Esophagus squamous epithelium (tissue), 4 donors: ENCODE results near the gene MUC20.

Experiments
- CTCF ChIP-seq, 6 experiments: fragments of 450-650 bp in 4 of 6; fragments of 200-600 bp in 2 of 6; sonication (generic) in 2 of 6; IDR thresholded peaks; one replicate each; pipeline ENCODE4 v1.5.1; 2016 to 2019; ENCODE audit warnings: antibody characterized with exemption in 6 of 6, mild to moderate bottlenecking in 4 of 6, moderate library complexity in 4 of 6
- POLR2A ChIP-seq, 4 donors: fragments of 450-650 bp; IDR thresholded peaks; one replicate each; pipeline ENCODE4 v1.6.1; 2017; ENCODE audit warnings: antibody characterized with exemption in 4 of 4, mild to moderate bottlenecking in 4 of 4, moderate library complexity in 3 of 4

GRCh38 chr3:195774917-195775316, 54.1 kb downstream of the MUC20 start:
- peak in 3 of 6 experiments; percentile 4 to 27 (median 5) for TF ChIP-seq CTCF (IDR thresholded peaks at IDR 0.05)
- TF ChIP-seq POLR2A (IDR thresholded peaks at IDR 0.05) = no peak
